B cell (primary cell): ENCODE measurements around the gene CLASP1. TPM values are rescaled to one million over a fixed set of nuclear protein-coding genes. Genes with fewer than 3 reads are reported as not detected.

Experiments
- ATAC-seq: fragments of 200-7000 bp; cut with Tn5 transposase; one replicate; pipeline ENCODE4 v1.10.0; 2021; ENCODE audit warnings: low read depth, mild to moderate bottlenecking, moderate number of reproducible peaks, moderate library complexity
- CTCF ChIA-PET: fragments of 350-600 bp; sonication (Branson Sonifier 250); formaldehyde crosslinking; loops from one replicate; lab custom pipeline; 2021; ENCODE audit warnings: antibody characterized with exemption, inconsistent platforms; lab: Charles Lee
- POLR2A ChIA-PET: fragments of 350-600 bp; sonication (Branson Sonifier 250); formaldehyde crosslinking; loops from one replicate; lab custom pipeline; 2021; ENCODE audit warnings: antibody characterized with exemption; lab: Charles Lee
- DNase-seq: peaks from one replicate; pipeline ENCODE4 v3.0.0; 2013
- H2AFZ ChIP-seq: 2 replicates; pipeline ENCODE4 v1.6.1; 2012; ENCODE audit warnings: mild to moderate bottlenecking, low read depth, low read length; ENCODE audit not compliant: insufficient read depth, poor library complexity, severe bottlenecking
- H3K27ac ChIP-seq, 2 donors: 1 replicate in 1 of 2; 2 replicates in 1 of 2; pipeline ENCODE4 v1.5.1; 2012 to 2013; ENCODE audit warnings: low read length in 2 of 2, mild to moderate bottlenecking in 2 of 2, moderate library complexity in 1 of 2
- H3K27me3 ChIP-seq, 4 experiments: fragments of 200-600 bp in 1 of 4; sonication (generic) in 1 of 4; replicated peaks in 1 of 4; 1 replicate in 2 of 4; 2 replicates in 2 of 4; pipeline versions ENCODE4 v1.6.1 to v1.7.0; 2013 to 2016; ENCODE audit warnings: low read length in 3 of 4, mild to moderate bottlenecking in 2 of 4, mixed read lengths in 1 of 4, moderate library complexity in 1 of 4; ENCODE audit not compliant: insufficient read depth in 4 of 4, control insufficient read depth in 3 of 4; ENCODE audit errors: control extremely low read depth in 1 of 4
- H3K36me3 ChIP-seq, 2 experiments: replicated peaks in 1 of 2; 1 replicate in 1 of 2; 2 replicates in 1 of 2; pipeline versions ENCODE4 v1.6.1 to v1.7.1; 2013; ENCODE audit warnings: low read length in 1 of 2; ENCODE audit not compliant: insufficient read depth in 2 of 2, control insufficient read depth in 1 of 2; ENCODE audit errors: control extremely low read depth in 1 of 2, extremely low read depth in 1 of 2
- H3K4me1 ChIP-seq, 2 donors: fragments of 200-600 bp in 1 of 2; sonication (generic) in 1 of 2; 1 replicate in 1 of 2; 2 replicates in 1 of 2; pipeline versions ENCODE4 v1.5.1 to v1.6.1; 2013 to 2017; ENCODE audit warnings: low read length in 2 of 2; ENCODE audit not compliant: control insufficient read depth in 2 of 2, insufficient read depth in 2 of 2
- H3K4me2 ChIP-seq: replicated peaks from 2 replicates; pipeline ENCODE3; 2012; ENCODE audit warnings: mild to moderate bottlenecking, low read depth, low read length; ENCODE audit not compliant: poor library complexity, severe bottlenecking
- H3K4me3 ChIP-seq, 5 experiments: fragments of 200-600 bp in 1 of 5; sonication (generic) in 1 of 5; 1 replicate in 3 of 5; 2 replicates in 2 of 5; pipeline versions ENCODE4 v1.5.1 to v1.7.0; 2011 to 2016; ENCODE audit warnings: low read length in 4 of 5, mild to moderate bottlenecking in 4 of 5, low read depth in 2 of 5, control low read depth in 1 of 5, moderate library complexity in 1 of 5; ENCODE audit not compliant: insufficient read depth in 1 of 5; ENCODE audit errors: control extremely low read depth in 1 of 5, extremely low read depth in 1 of 5
- H3K79me2 ChIP-seq: fragments of 200-600 bp; sonication (generic); one replicate; pipeline ENCODE4 v1.6.0; 2016; ENCODE audit warnings: low read length; ENCODE audit not compliant: control insufficient read depth, insufficient read depth
- H3K9ac ChIP-seq: fragments of 200-600 bp; sonication (generic); 2 replicates; pipeline ENCODE4 v1.6.1; 2017; ENCODE audit warnings: mild to moderate bottlenecking, low read length, moderate library complexity
- H3K9me3 ChIP-seq, 3 donors: one replicate each; pipeline versions ENCODE4 v1.6.1 to v1.7.1; 2013; ENCODE audit warnings: low read length in 2 of 3; ENCODE audit not compliant: control insufficient read depth in 2 of 3, insufficient read depth in 1 of 3; ENCODE audit errors: control extremely low read depth in 1 of 3
- H4K20me1 ChIP-seq: 2 replicates; pipeline ENCODE4 v1.6.0; 2012; ENCODE audit warnings: mild to moderate bottlenecking, low read length; ENCODE audit not compliant: insufficient read depth, control insufficient read depth, poor library complexity, severe bottlenecking
- H3K27ac Mint-ChIP-seq: one replicate; pipeline ENCODE4 v1.8.0; 2021; ENCODE audit warnings: mixed read lengths
- H3K27me3 Mint-ChIP-seq: one replicate; pipeline ENCODE4 v1.8.0; 2021; ENCODE audit warnings: mixed read lengths
- H3K4me1 Mint-ChIP-seq: one replicate; pipeline ENCODE4 v1.8.0; 2021; ENCODE audit warnings: mixed read lengths
- H3K4me3 Mint-ChIP-seq: one replicate; pipeline ENCODE4 v1.8.0; 2021; ENCODE audit warnings: mixed read lengths
- H3K9me3 Mint-ChIP-seq: one replicate; pipeline ENCODE4 v1.8.0; 2022; ENCODE audit warnings: mixed read lengths; ENCODE audit not compliant: insufficient read depth
- EZH2 ChIP-seq: IDR thresholded peaks from 2 replicates; pipeline ENCODE4 v1.6.1; 2012; ENCODE audit warnings: borderline replicate concordance, low read depth, mild to moderate bottlenecking, moderate library complexity, low read length; ENCODE audit not compliant: insufficient read depth, poor library complexity, severe bottlenecking
- WGBS: methylation state at CpG from one replicate; pipeline ENCODE4 v1.1.5; 2013; ENCODE audit warnings: missing lambda C conversion rate; ENCODE audit not compliant: insufficient coverage; 5-methylcytosine and 5-hydroxymethylcytosine counted together
- intact Hi-C: fragments of 100-400 bp; cut with micrococcal nuclease; formaldehyde crosslinking; loops from one replicate; pipeline ENCODE4 v1.10.0; 2022
- polyA plus RNA-seq: library from polyadenylated mRNA; depleted of rRNA; stranded (reverse); fragments of >200 nt; gene quantifications from 2 replicates; pipeline ENCODE4 v1.2.3, GENCODE V29; 2012
- total RNA-seq, 2 donors: library from RNA; stranded (reverse); fragments of 120-200 nt in 1 of 2; gene quantifications; 1 replicate in 1 of 2; 2 replicates in 1 of 2; pipeline versions ENCODE4 v1.2.3 to v1.2.4, GENCODE V29; 2013 to 2022
- TF ChIP-seq, protein P1 (sequence below): fragments of 200-600 bp; IDR thresholded peaks from one replicate; pipeline ENCODE4 v1.8.0; 2022; ENCODE audit warnings: antibody characterized with exemption, mild to moderate bottlenecking

The CLASP1 gene
- total and polyA plus RNA-seq, 2 donors (not counting 1 experiment from before 2014, with no cell fraction given) = 8.7 to 88.0 TPM

DNA sequence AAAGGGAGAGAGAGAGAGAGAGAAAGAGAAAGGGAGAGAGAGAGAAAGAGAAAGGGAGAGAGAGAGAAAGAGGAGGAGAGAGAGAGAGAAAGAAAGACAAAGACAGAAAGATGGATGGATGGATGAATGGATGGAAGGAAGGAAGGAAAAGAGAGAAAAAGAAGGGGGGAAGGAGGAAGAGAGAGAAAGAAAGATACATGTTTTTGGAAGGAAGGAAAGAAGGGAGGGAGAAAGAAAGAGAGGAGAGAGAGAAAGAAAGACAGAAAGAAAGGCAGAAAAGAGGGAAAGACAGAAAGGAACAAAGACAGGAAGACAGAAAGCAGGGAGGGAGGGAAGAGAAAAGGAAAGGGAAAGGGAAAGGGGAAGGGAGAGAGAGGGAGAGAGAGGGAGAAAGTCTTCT, 67.0 kb downstream of the CLASP1 start:
- Histone ChIP-seq H3K27me3 (no peaks in the 10 kb centered on the region), H3K79me2 (peaks cover 89% of the 10 kb centered on the region), H4K20me1 (peaks cover 55% of the 10 kb centered on the region), H3K36me3 (peaks cover 0 to 3% of the 10 kb centered on the region in 2 experiments), H3K4me1 (no peaks in the 10 kb centered on the region), H3K27ac (no peak overlapping the region), H3K9ac (no peak overlapping the region), H2AFZ (no peak overlapping the region), H3K9me3 (no peaks in the 10 kb centered on the region), H3K4me3 (no peak overlapping the region), H3K4me2 (no peak overlapping the region)
- ChIA-PET CTCF (no interaction called here), POLR2A (no interaction called here)
- Mint-ChIP-seq H3K4me1 (peaks cover 18% of the 10 kb centered on the region), H3K9me3 (no peaks in the 10 kb centered on the region), H3K27ac (no peak overlapping the region), H3K4me3 (no peak overlapping the region), H3K27me3 (no peaks in the 10 kb centered on the region)
- intact Hi-C loops = no loop called here
- ATAC-seq = no peak
- DNase-seq = no peak
- TF ChIP-seq, protein P1, sequence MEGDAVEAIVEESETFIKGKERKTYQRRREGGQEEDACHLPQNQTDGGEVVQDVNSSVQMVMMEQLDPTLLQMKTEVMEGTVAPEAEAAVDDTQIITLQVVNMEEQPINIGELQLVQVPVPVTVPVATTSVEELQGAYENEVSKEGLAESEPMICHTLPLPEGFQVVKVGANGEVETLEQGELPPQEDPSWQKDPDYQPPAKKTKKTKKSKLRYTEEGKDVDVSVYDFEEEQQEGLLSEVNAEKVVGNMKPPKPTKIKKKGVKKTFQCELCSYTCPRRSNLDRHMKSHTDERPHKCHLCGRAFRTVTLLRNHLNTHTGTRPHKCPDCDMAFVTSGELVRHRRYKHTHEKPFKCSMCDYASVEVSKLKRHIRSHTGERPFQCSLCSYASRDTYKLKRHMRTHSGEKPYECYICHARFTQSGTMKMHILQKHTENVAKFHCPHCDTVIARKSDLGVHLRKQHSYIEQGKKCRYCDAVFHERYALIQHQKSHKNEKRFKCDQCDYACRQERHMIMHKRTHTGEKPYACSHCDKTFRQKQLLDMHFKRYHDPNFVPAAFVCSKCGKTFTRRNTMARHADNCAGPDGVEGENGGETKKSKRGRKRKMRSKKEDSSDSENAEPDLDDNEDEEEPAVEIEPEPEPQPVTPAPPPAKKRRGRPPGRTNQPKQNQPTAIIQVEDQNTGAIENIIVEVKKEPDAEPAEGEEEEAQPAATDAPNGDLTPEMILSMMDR = peak; percentile 15
- no peak for TF ChIP-seq EZH2

DNA sequence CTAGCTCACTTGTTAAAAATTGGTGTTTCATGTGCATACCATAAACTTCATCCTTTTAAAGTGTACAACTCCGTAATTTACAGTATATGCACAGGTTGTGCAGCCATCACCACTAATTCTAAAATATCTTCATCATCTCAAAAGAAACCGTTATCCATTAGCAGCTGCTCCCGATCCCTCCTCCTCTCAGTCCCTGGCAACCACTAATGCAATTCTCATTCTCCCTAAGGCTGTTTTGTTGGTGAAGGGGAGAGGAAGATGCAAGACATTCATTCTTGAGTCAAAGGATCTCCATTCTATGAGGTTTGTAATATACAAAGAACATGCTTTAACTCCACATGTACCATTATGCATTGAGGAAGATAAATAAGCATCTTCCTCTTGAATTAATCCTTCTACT, 70.0 kb downstream of the CLASP1 start:
- H3K9me3 ChIP-seq = no peaks in the 10 kb centered on the region
- H3K27me3 ChIP-seq = no peaks in the 10 kb centered on the region
- Mint-ChIP-seq H3K27me3 (no peaks in the 10 kb centered on the region), H3K9me3 (no peaks in the 10 kb centered on the region), H3K27ac (no peak overlapping the region), H3K4me3 (no peak overlapping the region), H3K4me1 (peaks cover 23% of the 10 kb centered on the region)
- DNase-seq (no peak), ATAC-seq (no peak)
- intact Hi-C loops = no loop called here
- H4K20me1 ChIP-seq = peaks cover 40% of the 10 kb centered on the region
- no peak overlapping the region for H3K9ac ChIP-seq
- no peak overlapping the region for H2AFZ ChIP-seq
- H3K4me2 ChIP-seq = no peak overlapping the region
- TF ChIP-seq, protein P1 = no peak
- TF ChIP-seq EZH2 = no peak
- H3K4me1 ChIP-seq = no peaks in the 10 kb centered on the region
- no CpG with 5 or more reads among the region's 3 CpGs for WGBS
- POLR2A ChIA-PET = no interaction called here
- no peak overlapping the region for H3K27ac ChIP-seq
- CTCF ChIA-PET = no interaction called here
- no peaks in the 10 kb centered on the region for H3K36me3 ChIP-seq
- no peak overlapping the region for H3K4me3 ChIP-seq
- H3K79me2 ChIP-seq = peaks cover 87% of the 10 kb centered on the region
